ENCODE results near the gene AQP1. TPM values are rescaled to one million over a fixed set of nuclear protein-coding genes. Genes with fewer than 3 reads are reported as not detected.

AQP1 gene
- total and polyA plus RNA-seq, 2 of the 8 experiments (the other 6 are each of a cell fraction or from before 2014, with no cell fraction given), result 0.18 to 0.19 TPM

- Histone ChIP-seq H3K14ac (ENCODE audit: insufficient read length) (no peak overlapping the region), H3K18ac (ENCODE audit: extremely low read depth, low read length) (no peak overlapping the region), H3K23me2 (ENCODE audit: low read depth, low read length) (no peaks in the 10 kb centered on the region; the same call in 1 of the 2 replicates), H3K27me3 (replicated peaks in 1 of 4; ENCODE audit: control insufficient read depth in 3 of 4, extremely low read depth in 1 of 4, insufficient read depth in 3 of 4, low read length in 3 of 4) (0 out of 7 replicates have a peak, but pooled peaks cover 0 to 8% (median 0%) of the 10 kb centered on the region in 4 experiments), H3K4me1 (replicated peaks in 1 of 4; ENCODE audit: control insufficient read depth in 3 of 4, insufficient read depth in 4 of 4, low read length in 3 of 4) (peaks cover 0 to 9% (median 6%) of the 10 kb centered on the region in 4 experiments; a peak in 6 of 7 replicates), H4K91ac (replicated peaks; ENCODE audit: insufficient read length, low read length) (no peak overlapping the region), H3K4me2 (ENCODE audit: insufficient read depth in 1 of 2, low read depth in 2 of 2, low read length in 2 of 2) (no peak overlapping the region), H3K9me3 (ENCODE audit: insufficient read depth in 2 of 2, low read depth in 1 of 2, low read length in 1 of 2) (no peaks in the 10 kb centered on the region), H4K8ac (ENCODE audit: extremely low read depth, insufficient read depth, low read length) (no peak overlapping the region), H3K56ac (replicated peaks; ENCODE audit: insufficient read length, low read depth, low read length) (no peak overlapping the region), H2BK5ac (ENCODE audit: low read depth, low read length) (no peak overlapping the region), H2AFZ (ENCODE audit: low read length) (no peak overlapping the region), H2BK20ac (ENCODE audit: low read length) (no peak overlapping the region), H3K79me1 (ENCODE audit: low read depth, low read length) (no peaks in the 10 kb centered on the region), H3K79me2 (ENCODE audit: control insufficient read depth in 1 of 2, insufficient read depth in 2 of 2, low read length in 2 of 2) (no peaks in the 10 kb centered on the region), H3K4me3 (ENCODE audit: extremely low read depth in 1 of 4, insufficient read depth in 2 of 4, low read depth in 3 of 4, low read length in 4 of 4) (no peak overlapping the region), H4K20me1 (replicated peaks in 1 of 2; ENCODE audit: control insufficient read depth in 1 of 2, insufficient read depth in 2 of 2, low read length in 2 of 2) (no peaks in the 10 kb centered on the region), H4K5ac (ENCODE audit: insufficient read length, low read depth, low read length) (no peak overlapping the region), H3K36me3 (ENCODE audit: control insufficient read depth in 2 of 4, insufficient read depth in 4 of 4, low read length in 3 of 4) (no peaks in the 10 kb centered on the region), H3K23ac (ENCODE audit: insufficient read length) (no peak overlapping the region), H3K9ac (replicated peaks in 1 of 4; ENCODE audit: extremely low read depth in 1 of 4, low read depth in 3 of 4, low read length in 3 of 4) (no peak overlapping the region), H2BK12ac (ENCODE audit: low read depth, low read length) (no peak overlapping the region), H3K4ac (replicated peaks; ENCODE audit: insufficient read length, low read depth, low read length) (no peak overlapping the region), H2BK120ac (replicated peaks; ENCODE audit: low read depth, low read length) (no peak overlapping the region), H3K27ac (ENCODE audit: low read depth, low read length) (no peak overlapping the region), H2AK5ac (ENCODE audit: low read depth, low read length) (no peak overlapping the region), H2BK15ac (ENCODE audit: low read length) (no peak overlapping the region)
- WGBS, 2 experiments (ENCODE audit: extremely low coverage in 1 of 2, insufficient coverage in 1 of 2, insufficient read length in 1 of 2, insufficient replicate concordance in 2 of 2, low coverage in 1 of 2, low lambda C conversion rate in 2 of 2, missing lambda C conversion rate in 1 of 2), result 84% methylated on average over 5 of the region's 5 CpGs; no CpG with 5 or more reads in 1 of the 2 experiments
- ChIA-PET POLR2A (ENCODE audit: partially characterized antibody) (no interaction called here), CTCF (ENCODE audit: partially characterized antibody) (interaction anchor here (0.7 to 12.0 kb wide), 17 partner anchors 9 to 1184 kb away, joined by 3 to 309 read pairs (median 5); partner anchors contain the start of gene GHRHR)
- peak in 1 of 2 experiments; percentile 33 for DNase-seq (ENCODE audit: low read depth in 1 of 2, low spot score in 2 of 2)
- FAIRE-seq, result no peak
Measured at GRCh38 chr7:30934225-30934624, 22.6 kb downstream of the AQP1 start.
